GM18511 (cell line): Measurements from ENCODE around the gene SLC5A5.

Experiments used
- ATAC-seq: cut with Tn5 transposase; IDR thresholded peaks from one replicate; pipeline ENCODE4 v1.9.1; 2021; ENCODE audit warnings: mild to moderate bottlenecking, moderate library complexity; ENCODE audit not compliant: unreplicated experiment

Gene SLC5A5

DNA sequence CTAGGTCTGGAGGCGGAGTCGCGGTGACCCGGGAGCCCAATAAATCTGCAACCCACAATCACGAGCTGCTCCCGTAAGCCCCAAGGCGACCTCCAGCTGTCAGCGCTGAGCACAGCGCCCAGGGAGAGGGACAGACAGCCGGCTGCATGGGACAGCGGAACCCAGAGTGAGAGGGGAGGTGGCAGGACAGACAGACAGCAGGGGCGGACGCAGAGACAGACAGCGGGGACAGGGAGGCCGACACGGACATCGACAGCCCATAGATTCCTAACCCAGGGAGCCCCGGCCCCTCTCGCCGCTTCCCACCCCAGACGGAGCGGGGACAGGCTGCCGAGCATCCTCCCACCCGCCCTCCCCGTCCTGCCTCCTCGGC lies at the start of gene SLC5A5:
Gene SLC5A5 (plus strand): TSS at position 68 of the 373 bp plus-strand sequence. CDS start 375 bp downstream, outside the sequence.
- no peak for ATAC-seq

- ATAC-seq = no peak
Observed at GRCh38 chr19:17824339-17824738, 47.4 kb upstream of the SLC5A5 start.

GRCh38 chr19:17826508-17827056 lies 45.2 kb upstream of the SLC5A5 start:
- no peak for ATAC-seq

DNA sequence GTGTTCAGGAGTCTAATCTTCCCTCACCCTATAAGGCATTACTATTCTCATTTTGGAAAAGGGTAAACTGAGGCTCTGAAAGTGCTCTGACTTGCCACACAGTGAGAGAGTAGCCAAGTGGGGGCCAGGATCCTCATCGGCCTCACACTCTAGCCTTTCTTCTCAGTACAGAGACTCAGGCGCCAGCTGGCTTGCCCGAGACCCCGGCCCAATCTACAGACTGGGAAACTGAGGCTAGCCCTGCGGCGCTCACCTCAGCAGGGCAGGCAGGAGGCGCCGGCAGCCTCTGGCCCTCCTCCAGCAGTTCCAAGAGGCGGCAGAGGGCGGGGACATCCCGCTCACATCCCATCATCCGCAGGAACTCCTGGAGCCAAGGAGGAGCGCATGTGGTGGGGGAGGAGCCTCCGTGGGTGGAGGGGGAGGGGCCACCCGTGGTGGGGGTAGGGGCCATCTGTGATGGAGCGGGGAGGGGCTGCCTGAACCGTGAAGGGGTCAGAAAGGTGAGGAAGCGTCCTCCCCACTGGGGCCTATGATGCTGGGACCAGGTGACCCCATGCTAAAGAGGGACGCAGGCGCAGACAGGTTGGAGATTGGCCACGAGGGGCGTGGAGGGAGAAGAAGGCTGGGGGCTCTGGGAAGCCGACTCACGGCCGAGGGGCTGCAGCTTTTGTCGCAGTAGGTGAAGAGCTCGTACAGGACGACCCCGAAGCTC lies 41.7 kb upstream of the SLC5A5 start:
- ATAC-seq = no peak

DNA sequence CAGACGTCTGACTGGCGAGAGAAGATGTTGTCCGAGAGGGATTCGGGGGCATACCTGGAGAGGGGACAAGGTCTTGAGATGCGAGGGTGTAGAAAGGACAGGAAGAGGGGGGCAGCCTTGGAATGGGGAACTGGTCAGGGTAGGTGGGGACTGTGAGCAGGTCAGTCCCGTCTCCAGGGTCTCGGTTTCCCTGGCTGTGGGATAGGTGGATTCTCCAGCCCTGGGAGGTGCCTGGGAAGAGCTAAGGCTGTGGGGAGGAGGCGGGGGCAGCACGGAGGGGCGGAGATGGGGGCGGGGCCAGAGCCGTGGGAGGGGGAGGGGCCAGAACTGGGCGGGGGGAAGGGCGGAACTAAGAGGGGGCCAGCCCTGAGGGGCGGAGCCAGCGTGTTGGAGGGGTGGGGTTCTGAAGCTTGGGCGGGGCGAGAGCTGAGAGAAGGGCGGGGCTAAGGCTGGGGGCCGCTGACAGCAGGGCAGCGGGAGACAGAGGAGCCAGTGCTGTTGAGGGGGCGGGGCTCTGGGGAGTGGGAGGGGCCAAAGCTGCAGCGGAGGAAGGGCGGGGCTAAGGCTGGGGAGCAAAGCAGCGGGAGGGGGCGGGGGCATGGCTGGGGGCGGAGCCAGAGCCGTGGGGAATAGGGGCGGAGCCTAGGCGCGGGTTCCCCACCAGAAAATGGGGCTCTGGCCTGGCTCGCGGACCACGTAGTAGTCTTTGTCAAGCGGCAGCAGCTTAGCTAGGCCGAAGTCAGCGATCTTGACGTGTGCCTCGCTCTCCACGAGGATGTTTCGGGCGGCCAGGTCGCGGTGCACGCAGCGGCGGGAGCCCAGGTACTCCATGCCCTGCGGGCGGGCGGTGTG lies 41.0 kb upstream of the SLC5A5 start:
- ATAC-seq = no peak

DNA sequence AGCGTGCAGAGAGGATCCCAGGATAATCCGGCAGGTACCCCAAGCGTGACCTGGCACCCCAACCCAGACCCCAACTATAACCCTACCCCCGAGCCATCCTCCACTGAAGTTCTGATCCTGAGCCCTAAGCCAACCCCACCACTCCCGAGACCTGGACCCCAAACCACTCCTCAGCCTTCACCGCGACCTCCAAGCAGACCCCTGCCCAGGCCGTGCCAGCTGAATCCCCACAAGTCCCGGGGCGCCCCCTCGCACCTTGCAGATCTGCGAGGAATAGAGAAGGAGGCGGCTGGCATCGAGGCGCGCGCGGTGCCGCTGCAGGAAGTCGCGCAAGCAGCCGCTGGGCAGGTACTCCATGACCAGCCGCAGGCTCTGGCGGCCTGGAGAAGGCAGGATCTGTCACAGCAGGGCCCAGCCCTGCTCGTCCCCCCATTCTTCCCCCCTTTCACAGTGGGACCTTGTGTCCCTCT lies 40.3 kb upstream of the SLC5A5 start:
- no peak for ATAC-seq

- no peak for ATAC-seq
Observed at GRCh38 chr19:17832443-17833208, 39.1 kb upstream of the SLC5A5 start.

DNA sequence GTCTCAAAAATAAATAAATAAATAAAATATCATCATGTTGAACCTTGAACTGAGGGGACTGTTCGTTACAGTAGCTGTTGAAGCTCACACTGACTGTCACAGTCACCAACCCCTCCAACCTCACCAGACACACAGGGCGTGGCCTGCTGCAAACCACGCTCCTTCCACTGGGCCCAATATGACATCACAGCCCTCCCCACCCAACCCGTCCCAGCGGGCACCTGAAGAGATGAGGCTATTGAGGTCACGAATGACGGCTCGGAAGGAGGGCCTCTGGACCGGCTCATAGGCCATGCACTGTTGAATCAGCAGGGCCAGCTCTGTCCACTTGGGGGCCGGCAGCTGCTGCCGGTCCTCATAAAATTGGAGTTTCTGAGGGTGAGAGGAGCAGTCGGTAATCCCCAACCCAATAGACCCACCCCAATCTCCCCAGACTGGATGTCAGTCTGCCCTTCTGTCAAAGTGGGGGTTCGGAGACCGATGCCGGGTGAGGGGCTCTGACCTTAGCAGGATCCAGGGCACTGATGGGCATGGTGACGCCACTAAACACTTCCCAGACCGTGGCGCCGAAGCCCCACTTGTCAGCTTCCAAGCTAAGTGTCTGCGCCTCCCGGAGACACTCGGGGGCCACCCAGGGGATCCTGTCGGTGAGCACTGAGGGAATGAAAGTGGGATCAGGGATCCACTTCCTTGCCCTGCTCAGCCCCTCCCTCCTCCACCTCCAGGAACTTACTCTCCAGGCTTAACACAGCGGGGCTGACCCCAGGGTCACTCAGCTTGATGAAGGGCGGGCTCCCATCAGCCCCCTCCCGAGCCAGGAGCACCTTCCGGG lies 37.2 kb upstream of the SLC5A5 start:
- ATAC-seq = no peak

DNA sequence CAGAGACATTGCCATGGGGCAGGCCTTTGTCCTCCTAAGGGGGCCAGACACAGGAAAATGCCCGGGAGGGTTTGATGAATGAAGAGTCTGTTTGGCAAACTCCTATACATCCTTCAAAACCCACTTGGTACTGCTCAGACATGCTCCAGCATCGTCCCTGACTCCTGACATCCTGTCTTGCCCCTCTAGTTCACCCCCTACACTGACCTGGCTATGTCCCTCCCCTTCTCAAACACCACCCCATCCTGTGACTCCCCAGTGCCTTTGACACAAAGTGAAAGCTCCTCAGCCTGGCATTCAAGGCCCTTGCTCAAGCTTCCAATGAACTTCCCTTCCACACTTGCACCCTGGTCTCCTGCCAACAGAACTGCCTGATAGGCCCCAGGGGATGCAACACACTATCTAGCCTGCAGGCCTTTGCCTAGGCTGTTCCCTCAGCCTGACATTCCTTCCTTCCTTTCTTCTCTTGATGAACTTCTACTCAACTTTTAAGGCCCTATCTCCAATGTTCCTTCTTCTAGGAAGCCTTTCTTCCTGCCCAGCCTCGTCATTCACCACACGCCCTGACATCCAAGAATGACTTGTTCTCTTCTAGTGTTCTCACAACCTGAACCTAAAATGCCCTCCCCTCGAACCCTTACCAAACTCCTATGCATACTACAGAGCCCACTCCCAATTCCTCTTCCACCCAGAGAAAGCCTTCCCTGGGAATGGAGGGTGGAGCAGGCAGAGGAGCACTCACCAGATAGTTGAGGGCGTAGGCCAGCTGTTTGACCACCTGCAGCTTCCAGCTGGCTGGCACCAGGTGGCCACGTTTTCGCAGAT lies 36.4 kb upstream of the SLC5A5 start:
- no peak for ATAC-seq

GRCh38 chr19:17836530-17836929 lies 35.2 kb upstream of the SLC5A5 start:
- ATAC-seq = no peak

DNA sequence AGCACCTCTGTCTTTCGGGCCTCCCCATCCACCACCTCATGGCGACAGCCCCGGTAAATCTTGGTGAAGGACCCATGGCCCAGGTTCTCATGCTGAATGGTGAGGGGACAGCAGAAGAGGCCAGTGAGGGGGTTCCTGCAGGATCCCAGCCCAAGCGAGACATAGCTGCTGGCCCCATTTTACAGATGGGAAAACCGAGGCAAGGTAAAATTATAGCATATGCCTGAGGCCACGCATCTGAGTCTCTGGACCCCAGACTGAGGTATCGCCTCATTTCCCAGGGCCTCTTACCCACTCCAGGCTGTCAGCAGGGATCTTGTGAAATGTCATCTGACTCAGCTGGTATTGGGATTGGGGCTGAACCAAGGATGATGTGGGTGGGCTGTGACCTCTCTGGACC lies 33.8 kb upstream of the SLC5A5 start:
- no peak for ATAC-seq

GRCh38 chr19:17840019-17840418 lies 31.7 kb upstream of the SLC5A5 start:
- ATAC-seq = no peak

GRCh38 chr19:17841371-17841809 lies 30.4 kb upstream of the SLC5A5 start:
- ATAC-seq = no peak

DNA sequence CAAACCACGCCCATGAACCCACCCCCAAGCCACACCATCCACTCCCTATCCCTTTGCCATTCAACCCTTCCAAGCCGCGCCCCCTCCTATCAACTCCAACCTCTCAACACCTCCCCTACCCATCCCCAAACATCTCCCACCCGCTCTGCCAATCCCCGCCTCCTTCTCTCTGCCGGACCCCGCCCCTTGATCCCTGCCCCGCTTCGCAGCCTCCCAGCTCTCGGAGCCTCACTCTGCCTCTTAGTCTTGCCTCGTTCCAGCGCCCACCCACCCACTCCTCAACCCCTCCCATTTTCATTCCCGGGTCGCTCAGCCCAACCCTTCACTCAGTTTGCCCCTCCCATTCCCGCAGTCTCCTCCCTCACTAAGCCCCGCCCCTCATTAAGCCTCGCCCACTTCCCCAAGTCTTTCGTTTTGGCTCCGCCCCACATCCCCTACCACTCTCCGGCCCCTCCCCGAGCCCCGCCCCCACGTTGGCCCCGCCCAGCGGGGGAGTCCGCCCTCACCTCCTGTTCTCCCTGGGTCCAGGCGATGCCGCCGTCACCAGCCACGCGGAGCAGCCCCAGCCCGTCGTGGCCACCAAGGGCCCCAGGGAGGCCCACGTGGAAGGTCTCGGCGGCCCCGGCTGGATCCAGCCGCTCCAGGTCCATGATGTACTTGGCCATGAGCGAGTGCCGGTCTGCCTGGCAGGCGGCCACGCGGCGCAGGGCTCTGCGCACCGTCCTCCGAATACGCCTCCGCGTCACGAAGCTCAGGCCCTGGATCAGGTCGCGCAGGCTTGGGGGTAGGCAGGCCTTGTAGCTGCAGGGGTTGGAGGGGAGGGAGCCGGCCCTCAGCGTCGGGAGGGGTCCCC lies 29.7 kb upstream of the SLC5A5 start:
- ATAC-seq = no peak

GRCh38 chr19:17842663-17843291 lies 29.0 kb upstream of the SLC5A5 start:
- no peak for ATAC-seq

DNA sequence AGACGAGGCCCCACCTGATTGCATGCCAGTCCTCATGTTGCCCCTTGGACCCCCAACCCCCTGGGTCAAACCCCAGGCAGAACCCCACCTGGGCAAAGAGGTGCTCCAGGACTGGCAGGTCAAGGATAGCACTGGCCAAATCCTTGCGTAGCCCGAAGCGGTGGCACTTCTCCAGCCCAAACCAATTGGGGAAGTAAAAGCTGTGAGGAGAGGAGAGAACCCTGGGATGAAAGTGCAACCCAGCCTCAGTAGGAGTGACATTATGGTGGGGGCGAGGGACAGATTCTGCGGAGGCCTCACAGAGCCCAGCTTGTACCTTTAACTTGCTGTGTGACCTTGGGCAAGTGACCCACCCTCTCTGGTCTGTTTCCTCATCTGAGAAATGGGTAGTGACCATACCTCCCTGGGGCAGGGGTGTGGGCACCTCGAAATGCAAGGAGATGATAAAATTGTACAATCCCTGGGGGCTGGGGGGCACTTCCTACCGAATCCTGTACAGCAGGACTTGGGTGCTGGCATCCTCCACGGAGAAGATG lies 28.4 kb upstream of the SLC5A5 start:
- no peak for ATAC-seq

- ATAC-seq = no peak
Observed at GRCh38 chr19:17843908-17844490, 27.7 kb upstream of the SLC5A5 start.
